GM23338 (cell line): ENCODE data around the gene GCG.
A peak's percentile ranks its signal among the peaks of the same experiment; 100 is the strongest.

Source experiments
- CREB1 ChIP-seq: fragments of 250-450 bp; sonication (Bioruptor Pico); IDR thresholded peaks from 2 replicates; pipeline ENCODE4 v1.5.0; 2020; ENCODE audit warnings: low read depth, mild to moderate bottlenecking, moderate library complexity
- CTCF ChIP-seq, 2 experiments: fragments of 200-600 bp in 1 of 2; sonication (generic) in 1 of 2; conservative IDR thresholded peaks; 2 replicates each; pipeline versions ENCODE4 v1.5.1 to v1.6.1; 2016 to 2017; ENCODE audit warnings: antibody characterized with exemption in 2 of 2, low read depth in 2 of 2, mild to moderate bottlenecking in 2 of 2, moderate library complexity in 1 of 2
- EZH2 ChIP-seq: fragments of 200-600 bp; sonication (generic); IDR thresholded peaks from one replicate; pipeline ENCODE4 v1.8.0; 2017; ENCODE audit warnings: antibody characterized with exemption, mild to moderate bottlenecking, low read depth; ENCODE audit not compliant: unreplicated experiment
- EZH2phosphoT487 ChIP-seq: fragments of 200-600 bp; sonication (generic); IDR thresholded peaks from one replicate; pipeline ENCODE4 v1.8.1; 2018; ENCODE audit warnings: antibody characterized with exemption; ENCODE audit not compliant: unreplicated experiment
- POLR2AphosphoS5 ChIP-seq: IDR thresholded peaks from 2 replicates; pipeline ENCODE4 v1.6.1; 2016; ENCODE audit warnings: antibody characterized with exemption, low read depth
- STAT1 ChIP-seq: IDR thresholded peaks from one replicate; pipeline ENCODE4 v1.6.1; 2016; ENCODE audit warnings: antibody characterized with exemption; ENCODE audit not compliant: unreplicated experiment
- ZNF114 ChIP-seq: fragments of 250-450 bp; sonication (Bioruptor Pico); IDR thresholded peaks from 2 replicates; pipeline ENCODE4 v1.5.0; 2020; ENCODE audit warnings: mild to moderate bottlenecking, moderate library complexity

GRCh38 chr2:162143969-162144368 is 8.1 kb downstream of the GCG start:
- TF ChIP-seq EZH2: no peak
- peak; percentile 41 to 49; a peak in 3 of 4 replicates for TF ChIP-seq CTCF (conservative IDR thresholded peaks at IDR 0.05; ENCODE audit: low read depth in 2 of 2)
- TF ChIP-seq STAT1: no peak
- no peak for TF ChIP-seq POLR2AphosphoS5
- TF ChIP-seq ZNF114 (CRISPR knock-in tag): no peak
- TF ChIP-seq CREB1 (CRISPR knock-in tag): no peak
- no peak for TF ChIP-seq EZH2phosphoT487
